Prostate gland (tissue), 2 donors: Measurements from ENCODE around the gene LHCGR.

Experiments used
- CTCF ChIP-seq, 4 experiments: fragments of 200-600 bp in 2 of 4; fragments of 450-650 bp in 2 of 4; sonication (generic) in 2 of 4; IDR thresholded peaks; 1 replicate in 3 of 4; 2 replicates in 1 of 4; pipeline ENCODE4 v1.5.1; 2016 to 2019; ENCODE audit warnings: antibody characterized with exemption in 4 of 4, mild to moderate bottlenecking in 2 of 4, moderate library complexity in 2 of 4
- POLR2A ChIP-seq: fragments of 450-650 bp; IDR thresholded peaks from one replicate; pipeline ENCODE4 v1.6.1; 2016; ENCODE audit warnings: antibody characterized with exemption, mild to moderate bottlenecking

GRCh38 chr2:48685126-48685525 lies 70.4 kb downstream of the LHCGR start:
- no peak for TF ChIP-seq CTCF (IDR thresholded peaks at IDR 0.05)
- TF ChIP-seq POLR2A: no peak
